GM18511 (cell line): ENCODE measurements around the gene RNU7-1.

Experiments
- ATAC-seq: cut with Tn5 transposase; IDR thresholded peaks from one replicate; pipeline ENCODE4 v1.9.1; 2021; ENCODE audit warnings: mild to moderate bottlenecking, moderate library complexity; ENCODE audit not compliant: unreplicated experiment

Gene RNU7-1

DNA sequence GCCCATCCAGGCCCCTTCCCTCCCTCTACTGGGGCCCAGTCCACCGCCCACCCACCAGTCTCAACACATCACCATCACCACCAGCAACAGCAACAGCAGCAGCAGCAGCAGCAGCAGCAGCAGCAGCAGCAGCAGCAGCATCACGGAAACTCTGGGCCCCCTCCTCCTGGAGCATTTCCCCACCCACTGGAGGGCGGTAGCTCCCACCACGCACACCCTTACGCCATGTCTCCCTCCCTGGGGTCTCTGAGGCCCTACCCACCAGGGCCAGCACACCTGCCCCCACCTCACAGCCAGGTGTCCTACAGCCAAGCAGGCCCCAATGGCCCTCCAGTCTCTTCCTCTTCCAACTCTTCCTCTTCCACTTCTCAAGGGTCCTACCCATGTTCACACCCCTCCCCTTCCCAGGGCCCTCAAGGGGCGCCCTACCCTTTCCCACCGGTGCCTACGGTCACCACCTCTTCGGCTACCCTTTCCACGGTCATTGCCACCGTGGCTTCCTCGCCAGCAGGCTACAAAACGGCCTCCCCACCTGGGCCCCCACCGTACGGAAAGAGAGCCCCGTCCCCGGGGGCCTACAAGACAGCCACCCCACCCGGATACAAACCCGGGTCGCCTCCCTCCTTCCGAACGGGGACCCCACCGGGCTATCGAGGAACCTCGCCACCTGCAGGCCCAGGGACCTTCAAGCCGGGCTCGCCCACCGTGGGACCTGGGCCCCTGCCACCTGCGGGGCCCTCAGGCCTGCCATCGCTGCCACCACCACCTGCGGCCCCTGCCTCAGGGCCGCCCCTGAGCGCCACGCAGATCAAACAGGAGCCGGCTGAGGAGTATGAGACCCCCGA, 6.8 kb upstream of the RNU7-1 start:
- peak; percentile 7 for ATAC-seq

DNA sequence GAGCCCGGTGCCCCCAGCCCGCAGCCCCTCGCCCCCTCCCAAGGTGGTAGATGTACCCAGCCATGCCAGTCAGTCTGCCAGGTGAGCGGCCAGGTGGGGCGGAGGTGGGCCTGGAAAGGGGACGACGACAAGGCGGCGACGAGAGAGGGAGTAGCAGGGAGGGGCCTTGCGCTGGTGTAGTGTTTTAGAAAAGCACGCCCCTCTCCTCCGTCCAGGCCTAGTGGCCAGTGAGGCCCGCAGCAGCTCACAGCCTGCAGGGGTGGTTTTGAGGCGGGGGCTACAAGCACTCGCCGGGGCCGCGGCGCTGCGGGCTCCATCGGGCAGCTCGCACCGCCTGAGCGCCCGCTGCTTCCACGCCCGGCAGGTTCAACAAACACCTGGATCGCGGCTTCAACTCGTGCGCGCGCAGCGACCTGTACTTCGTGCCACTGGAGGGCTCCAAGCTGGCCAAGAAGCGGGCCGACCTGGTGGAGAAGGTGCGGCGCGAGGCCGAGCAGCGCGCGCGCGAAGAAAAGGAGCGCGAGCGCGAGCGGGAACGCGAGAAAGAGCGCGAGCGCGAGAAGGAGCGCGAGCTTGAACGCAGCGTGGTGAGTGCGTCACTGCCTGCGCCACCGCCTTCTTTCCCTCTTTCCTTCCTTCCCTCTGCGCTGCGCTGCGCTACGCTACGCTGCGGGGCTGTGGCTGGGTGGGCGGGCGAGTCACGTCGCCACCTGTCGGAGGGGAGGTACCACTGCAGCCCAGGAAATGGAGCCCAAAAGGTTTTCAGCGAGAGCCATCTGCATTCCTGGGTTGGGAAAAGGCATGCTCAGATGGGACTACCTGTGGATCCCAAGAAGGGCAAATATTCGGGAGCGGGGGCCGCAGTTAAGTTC, 5.9 kb upstream of the RNU7-1 start:
- peak; percentile 91 for ATAC-seq

GRCh38 chr12:6938353-6939190, 5.0 kb upstream of the RNU7-1 start:
- ATAC-seq = no peak

- ATAC-seq = no peak
These were observed 4.5 kb upstream of the RNU7-1 start for GRCh38 chr12:6939191-6939540.

- ATAC-seq = no peak
These were observed 2.3 kb upstream of the RNU7-1 start for GRCh38 chr12:6941267-6941666.

DNA sequence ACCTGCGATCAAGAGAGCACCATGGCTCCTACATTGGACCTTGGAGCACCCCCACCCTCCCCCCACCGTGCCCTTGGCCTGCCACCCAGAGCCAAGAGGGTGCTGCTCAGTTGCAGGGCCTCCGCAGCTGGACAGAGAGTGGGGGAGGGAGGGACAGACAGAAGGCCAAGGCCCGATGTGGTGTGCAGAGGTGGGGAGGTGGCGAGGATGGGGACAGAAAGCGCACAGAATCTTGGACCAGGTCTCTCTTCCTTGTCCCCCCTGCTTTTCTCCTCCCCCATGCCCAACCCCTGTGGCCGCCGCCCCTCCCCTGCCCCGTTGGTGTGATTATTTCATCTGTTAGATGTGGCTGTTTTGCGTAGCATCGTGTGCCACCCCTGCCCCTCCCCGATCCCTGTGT, 1.8 kb upstream of the RNU7-1 start:
- ATAC-seq = no peak

GRCh38 chr12:6942331-6942665, 1.3 kb upstream of the RNU7-1 start:
- no peak for ATAC-seq

GRCh38 chr12:6943389-6943721, 261 bp upstream of the RNU7-1 start:
- peak; percentile 40 for ATAC-seq

DNA sequence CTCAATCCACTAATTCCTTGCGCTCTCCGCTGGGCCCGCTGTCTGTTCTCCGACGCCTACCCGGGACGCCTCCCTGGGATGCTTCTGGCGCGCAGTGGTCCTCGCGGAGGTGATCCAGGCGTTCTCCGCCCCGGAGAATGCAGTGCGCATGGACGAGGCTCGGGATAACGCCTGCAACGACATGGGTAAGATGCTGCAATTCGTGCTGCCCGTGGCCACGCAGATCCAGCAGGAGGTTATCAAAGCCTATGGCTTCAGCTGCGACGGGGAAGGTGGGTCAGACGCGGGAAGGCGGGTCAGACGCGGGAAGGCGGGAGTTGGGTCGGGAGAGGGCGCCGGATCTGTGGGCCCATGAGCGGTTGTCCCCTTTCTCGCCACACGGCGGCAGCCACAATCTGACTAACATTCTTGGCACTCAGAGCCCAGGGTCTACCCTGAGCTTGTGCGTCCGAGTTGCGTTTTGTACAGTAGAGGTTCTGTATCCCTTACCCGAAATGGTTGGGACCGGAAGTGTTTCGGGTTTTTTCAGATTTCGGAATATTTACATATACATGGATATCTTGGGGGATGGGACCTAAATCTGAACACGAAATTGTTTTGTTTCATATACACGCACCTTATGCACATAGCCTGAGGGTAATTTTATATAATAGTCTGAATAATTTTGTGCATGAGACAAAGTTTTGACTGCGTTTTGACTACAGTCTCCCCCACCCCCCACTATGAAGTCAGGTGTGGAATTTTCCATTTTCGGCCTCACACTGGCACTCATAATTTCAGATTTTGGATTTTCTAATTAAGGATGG, 968 bp downstream of the RNU7-1 start:
- ATAC-seq = peak; percentile 41

DNA sequence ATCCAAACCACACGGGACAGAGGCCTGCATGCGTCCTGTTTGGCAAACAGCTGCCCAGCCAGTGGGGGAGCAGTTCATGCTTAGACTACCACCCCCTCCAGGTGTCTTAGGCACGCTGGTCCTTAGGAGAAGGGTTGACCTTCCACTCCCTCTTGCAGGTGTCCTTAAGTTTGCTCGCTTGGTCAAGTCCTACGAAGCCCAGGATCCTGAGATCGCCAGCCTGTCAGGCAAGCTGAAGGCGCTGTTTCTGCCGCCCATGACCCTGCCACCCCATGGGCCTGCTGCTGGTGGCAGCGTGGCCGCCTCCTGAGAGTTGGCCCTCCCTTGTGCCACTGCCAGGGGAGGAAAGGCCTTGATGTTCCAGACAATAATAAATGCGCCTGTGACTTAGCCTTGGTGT, 2.0 kb downstream of the RNU7-1 start:
- ATAC-seq = no peak

GRCh38 chr12:6946033-6946919, 2.7 kb downstream of the RNU7-1 start:
- peak; percentile 28 for ATAC-seq

DNA sequence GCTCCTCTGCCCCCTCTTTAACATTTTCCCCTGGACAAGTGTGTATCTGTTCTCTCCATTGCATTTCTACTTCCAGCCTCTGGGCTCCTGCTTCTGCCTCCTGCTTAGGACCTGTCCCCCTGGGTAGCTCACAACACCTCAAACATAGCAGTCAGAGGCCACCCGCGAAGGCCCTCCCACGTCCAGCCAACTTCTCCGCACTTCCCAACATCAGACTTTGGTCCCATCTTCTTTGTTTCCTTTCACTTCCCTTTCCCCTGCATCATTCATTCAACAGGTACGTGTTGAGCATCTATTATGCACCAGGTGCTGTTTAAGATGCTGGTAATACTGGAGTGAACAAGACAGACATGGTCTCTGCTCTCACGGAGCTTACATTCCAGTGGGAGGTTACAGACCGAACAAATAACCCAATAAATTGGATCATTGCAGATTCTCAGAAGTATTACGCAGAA, 3.3 kb downstream of the RNU7-1 start:
- no peak for ATAC-seq

GRCh38 chr12:6947615-6948014, 4.0 kb downstream of the RNU7-1 start:
- ATAC-seq = no peak

- no peak for ATAC-seq
These were observed 5.4 kb downstream of the RNU7-1 start for GRCh38 chr12:6948873-6949594.

DNA sequence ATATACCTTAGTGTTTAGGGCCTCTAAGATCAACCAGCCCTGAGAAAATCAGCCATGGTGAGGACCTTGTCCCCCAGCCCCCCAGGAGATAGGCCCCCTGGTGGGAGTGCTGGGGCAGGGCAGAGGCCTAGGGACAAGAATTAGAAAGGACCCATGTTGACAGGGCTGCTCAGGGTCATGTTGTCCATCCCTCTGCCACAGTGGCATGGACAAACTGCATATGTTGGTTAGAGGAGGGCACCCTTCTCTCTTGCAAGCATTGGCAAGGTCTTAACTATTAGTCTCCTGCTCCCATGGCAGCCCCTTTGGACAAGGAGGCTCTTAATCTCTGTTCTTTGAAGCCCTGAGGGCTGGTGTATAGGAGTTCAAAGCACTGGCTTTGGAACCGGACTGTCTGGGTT, 6.8 kb downstream of the RNU7-1 start:
- no peak for ATAC-seq

DNA sequence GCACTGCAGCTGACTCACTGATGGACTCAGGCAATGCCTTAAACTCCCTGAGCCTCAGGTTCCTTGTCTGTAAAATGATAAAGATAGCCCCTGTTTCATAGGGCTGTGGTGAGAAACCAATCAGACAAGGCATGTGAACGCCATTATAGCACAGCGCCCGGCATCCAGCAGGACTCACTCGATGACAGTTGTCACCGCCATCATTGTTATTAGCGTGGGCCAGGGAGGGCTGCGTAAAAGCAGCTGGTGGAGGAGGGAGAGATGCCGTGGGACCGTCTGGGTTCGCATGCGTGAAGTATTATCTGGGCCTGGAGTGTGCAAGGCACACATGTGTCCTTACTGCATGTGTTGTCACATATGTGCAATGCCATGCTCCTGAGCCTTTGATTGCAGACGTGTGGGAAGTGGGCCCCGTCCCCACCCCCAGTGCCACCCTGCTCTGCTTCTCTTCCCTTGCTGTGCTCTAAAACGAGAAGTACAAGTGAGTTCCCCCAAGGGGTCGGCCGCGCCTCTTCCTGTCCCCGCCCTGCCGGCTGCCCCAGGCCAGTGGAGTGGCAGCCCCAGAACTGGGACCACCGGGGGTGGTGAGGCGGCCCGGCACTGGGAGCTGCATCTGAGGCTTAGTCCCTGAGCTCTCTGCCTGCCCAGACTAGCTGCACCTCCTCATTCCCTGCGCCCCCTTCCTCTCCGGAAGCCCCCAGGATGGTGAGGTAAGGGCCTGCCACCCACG, 7.4 kb downstream of the RNU7-1 start, which contains the start of gene PTPN6:
PTPN6 (plus strand) TSS at position 546 of the 730 bp plus-strand sequence; CDS start at position 703, 157 bp downstream.
- ATAC-seq = peak; percentile 32

DNA sequence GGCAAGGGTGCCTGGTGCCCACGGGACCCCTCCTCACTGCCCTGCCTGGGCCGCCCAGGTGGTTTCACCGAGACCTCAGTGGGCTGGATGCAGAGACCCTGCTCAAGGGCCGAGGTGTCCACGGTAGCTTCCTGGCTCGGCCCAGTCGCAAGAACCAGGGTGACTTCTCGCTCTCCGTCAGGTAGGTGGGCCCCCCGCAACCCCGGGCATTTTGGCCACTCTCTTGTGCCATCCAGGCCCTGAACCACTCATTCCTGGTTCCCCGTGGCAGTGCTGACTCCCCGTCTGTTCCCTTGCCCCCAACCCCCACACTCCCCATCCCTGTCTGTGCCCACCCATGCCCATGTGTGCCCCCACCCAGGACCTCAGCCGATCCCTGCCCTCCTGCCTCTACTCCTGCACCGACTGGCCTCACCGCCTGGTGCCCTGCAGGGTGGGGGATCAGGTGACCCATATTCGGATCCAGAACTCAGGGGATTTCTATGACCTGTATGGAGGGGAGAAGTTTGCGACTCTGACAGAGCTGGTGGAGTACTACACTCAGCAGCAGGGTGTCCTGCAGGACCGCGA, 8.0 kb downstream of the RNU7-1 start:
- no peak for ATAC-seq
